ENCODE data around the gene OSBPL9.
"Not testable (repeated sequence)": the region's sequence is repeated elsewhere in the genome, so short reads cannot be mapped to it uniquely, and the experiment has no call there.

The OSBPL9 gene

GRCh38 chr1:51818487-51818886, 201.6 kb downstream of the OSBPL9 start:
- DNase-seq = no peak

GRCh38 chr1:51819021-51819420, 202.1 kb downstream of the OSBPL9 start:
- DNase-seq = not testable (repeated sequence)

- DNase-seq = no peak
Observed at GRCh38 chr1:51819810-51820209, 202.9 kb downstream of the OSBPL9 start.

- DNase-seq = no peak
Observed at GRCh38 chr1:51829058-51829457, 212.2 kb downstream of the OSBPL9 start.

- no peak for DNase-seq
Observed at GRCh38 chr1:51833700-51834099, 216.8 kb downstream of the OSBPL9 start.

GRCh38 chr1:51837243-51837642, 220.4 kb downstream of the OSBPL9 start:
- DNase-seq = no peak

Data from NCI-H1417 treated with DMSO at 0.1 percent for 48 hours (cell line).